Sigmoid colon (tissue), 4 donors: ENCODE measurements around the gene PLG.

ENCODE experiments used
- CTCF ChIP-seq, 4 experiments: fragments of 450-650 bp in 3 of 4; fragments of 200-600 bp in 1 of 4; IDR thresholded peaks; one replicate each; pipeline ENCODE4 v1.5.1; 2016 to 2019; ENCODE audit warnings: antibody characterized with exemption in 4 of 4, mild to moderate bottlenecking in 3 of 4, moderate library complexity in 2 of 4
- EP300 ChIP-seq, 4 donors: sonication (generic); formaldehyde crosslinking; IDR thresholded peaks; one replicate each; pipeline ENCODE4 v1.6.1; 2017; ENCODE audit warnings: antibody characterized with exemption in 4 of 4
- POLR2A ChIP-seq, 2 donors: fragments of 450-650 bp; IDR thresholded peaks; one replicate each; pipeline ENCODE4 v1.6.1; 2016; ENCODE audit warnings: antibody characterized with exemption in 2 of 2, mild to moderate bottlenecking in 2 of 2, moderate library complexity in 2 of 2
- POLR2AphosphoS5 ChIP-seq, 4 donors: sonication (generic); formaldehyde crosslinking; IDR thresholded peaks; one replicate each; pipeline ENCODE4 v1.6.1; 2017; ENCODE audit warnings: antibody characterized with exemption in 4 of 4

- no peak for TF ChIP-seq CTCF (IDR thresholded peaks at IDR 0.05)
- no peak for TF ChIP-seq EP300 (IDR thresholded peaks at IDR 0.05)
- TF ChIP-seq POLR2A (IDR thresholded peaks at IDR 0.05), result no peak
- TF ChIP-seq POLR2AphosphoS5 (IDR thresholded peaks at IDR 0.05), result no peak
These were observed 73.9 kb downstream of the PLG start for GRCh38 chr6:160775792-160776580.
